A673 (cell line): ENCODE results near the gene NOC4L. TPM values are rescaled to one million over a fixed set of nuclear protein-coding genes. Genes with fewer than 3 reads are reported as not detected.

Experiments used
- BruUV-seq: library from RNA; stranded (reverse); fragments of 400-500 nt; replicated peaks from 2 replicates; lab custom pipeline; 2021; lab: Mats Ljungman, UMichigan
- CTCF ChIA-PET: fragments of 300-600 bp; sonication (Branson Sonifier 250); formaldehyde crosslinking; loops from one replicate; lab custom pipeline; 2022; ENCODE audit warnings: antibody characterized with exemption; lab: Charles Lee
- POLR2A ChIA-PET: fragments of 300-600 bp; sonication (Branson Sonifier 250); formaldehyde crosslinking; loops from one replicate; lab custom pipeline; 2022; ENCODE audit warnings: antibody characterized with exemption; ENCODE audit not compliant: low non-redundant PET; lab: Charles Lee
- DNase-seq: peaks from one replicate; pipeline ENCODE4 v3.0.0-alpha.2; 2015; ENCODE audit warnings: low spot score
- H3K27ac ChIP-seq: fragments of 200-600 bp; sonication (generic); 2 replicates; pipeline ENCODE4 v1.5.1; 2016; ENCODE audit warnings: mixed run types, low read depth, mild to moderate bottlenecking, mixed read lengths, antibody characterized with exemption, low read length; ENCODE audit not compliant: poor library complexity, severe bottlenecking
- H3K27me3 ChIP-seq: fragments of 200-600 bp; sonication (generic); replicated peaks from 2 replicates; pipeline ENCODE4 v1.6.1; 2017; ENCODE audit warnings: mixed run types, low read depth, mild to moderate bottlenecking, mixed read lengths, antibody characterized with exemption, low read length; ENCODE audit not compliant: insufficient read depth, poor library complexity
- H3K36me3 ChIP-seq: fragments of 200-600 bp; sonication (generic); 2 replicates; pipeline ENCODE4 v1.6.1; 2016; ENCODE audit warnings: mixed run types, mild to moderate bottlenecking, mixed read lengths, antibody characterized with exemption, low read length; ENCODE audit not compliant: insufficient read depth, poor library complexity, severe bottlenecking
- H3K4me1 ChIP-seq: fragments of 200-600 bp; sonication (generic); 2 replicates; pipeline ENCODE4 v1.6.1; 2017; ENCODE audit warnings: mixed run types, mild to moderate bottlenecking, mixed read lengths, antibody characterized with exemption, low read length; ENCODE audit not compliant: insufficient read depth, poor library complexity, severe bottlenecking
- H3K4me3 ChIP-seq: fragments of 200-600 bp; sonication (generic); 2 replicates; pipeline ENCODE4 v1.5.1; 2016; ENCODE audit warnings: low read depth, mixed run types, mild to moderate bottlenecking, mixed read lengths, low read length; ENCODE audit not compliant: poor library complexity, severe bottlenecking
- H3K9me3 ChIP-seq: fragments of 200-600 bp; sonication (generic); 2 replicates; pipeline ENCODE4 v1.6.1; 2016; ENCODE audit warnings: mixed run types, low read depth, mild to moderate bottlenecking, mixed read lengths, antibody characterized with exemption, low read length; ENCODE audit not compliant: poor library complexity, severe bottlenecking
- CTCF ChIP-seq: fragments of 300-800, 200-600 bp; sonication (generic); conservative IDR thresholded peaks from 2 replicates; pipeline ENCODE4 v1.5.1; 2017; ENCODE audit warnings: low read depth, mild to moderate bottlenecking, antibody characterized with exemption, low read length, moderate library complexity, mixed read lengths
- EZH2 ChIP-seq: fragments of 200-600 bp; sonication (generic); IDR thresholded peaks from 2 replicates; pipeline ENCODE4 v1.6.1; 2017; ENCODE audit warnings: borderline replicate concordance, low read depth, mild to moderate bottlenecking, mixed read lengths, antibody characterized with exemption, low read length; ENCODE audit not compliant: poor library complexity, severe bottlenecking
- intact Hi-C: fragments of 100-400 bp; cut with micrococcal nuclease; formaldehyde crosslinking; loops from one replicate; pipeline ENCODE4 v1.10.0; 2022; ENCODE audit not compliant: unreplicated experiment
- total RNA-seq: library from RNA; stranded (reverse); gene quantifications from 2 replicates; pipeline ENCODE4 v1.2.3, GENCODE V29; 2021

Gene NOC4L
- total RNA-seq, 1 experiment from 2014 or later = 46.9 TPM

GRCh38 chr12:132140501-132140900, 3.8 kb upstream of the NOC4L start:
- no peaks in the 10 kb centered on the region for H3K27me3 ChIP-seq
- H3K4me3 ChIP-seq = no peak overlapping the region
- H3K4me1 ChIP-seq = no peaks in the 10 kb centered on the region
- BruUV-seq = no TSS peak
- ChIA-PET POLR2A (no interaction called here), CTCF (no interaction called here)
- intact Hi-C loops = no loop called here
- no peaks in the 10 kb centered on the region for H3K9me3 ChIP-seq
- H3K36me3 ChIP-seq = peaks cover 29% of the 10 kb centered on the region
- H3K27ac ChIP-seq = no peak overlapping the region
- DNase-seq = no peak
- no peak for TF ChIP-seq CTCF
- no peak for TF ChIP-seq EZH2

- H3K27me3 ChIP-seq = no peaks in the 10 kb centered on the region
- no peak overlapping the region for H3K27ac ChIP-seq
- H3K36me3 ChIP-seq = peaks cover 29% of the 10 kb centered on the region
- no TSS peak for BruUV-seq
- no peak for DNase-seq
- H3K9me3 ChIP-seq = no peaks in the 10 kb centered on the region
- intact Hi-C loops = no loop called here
- TF ChIP-seq CTCF = no peak
- TF ChIP-seq EZH2 = no peak
- H3K4me1 ChIP-seq = no peaks in the 10 kb centered on the region
- CTCF ChIA-PET = no interaction called here
- POLR2A ChIA-PET = no interaction called here
- no peak overlapping the region for H3K4me3 ChIP-seq
Measured at GRCh38 chr12:132140918-132141841, 3.1 kb upstream of the NOC4L start.

GRCh38 chr12:132141976-132142678, 2.1 kb upstream of the NOC4L start:
- Histone ChIP-seq H3K4me3 (no peak overlapping the region), H3K27me3 (no peaks in the 10 kb centered on the region), H3K36me3 (peaks cover 29% of the 10 kb centered on the region), H3K9me3 (no peaks in the 10 kb centered on the region), H3K4me1 (no peaks in the 10 kb centered on the region), H3K27ac (no peak overlapping the region)
- ChIA-PET POLR2A (no interaction called here), CTCF (no interaction called here)
- DNase-seq = no peak
- intact Hi-C loops = no loop called here
- TF ChIP-seq CTCF (no peak), EZH2 (no peak)
- BruUV-seq = no TSS peak
